Measurements from ENCODE around the gene LCN10.

DNA sequence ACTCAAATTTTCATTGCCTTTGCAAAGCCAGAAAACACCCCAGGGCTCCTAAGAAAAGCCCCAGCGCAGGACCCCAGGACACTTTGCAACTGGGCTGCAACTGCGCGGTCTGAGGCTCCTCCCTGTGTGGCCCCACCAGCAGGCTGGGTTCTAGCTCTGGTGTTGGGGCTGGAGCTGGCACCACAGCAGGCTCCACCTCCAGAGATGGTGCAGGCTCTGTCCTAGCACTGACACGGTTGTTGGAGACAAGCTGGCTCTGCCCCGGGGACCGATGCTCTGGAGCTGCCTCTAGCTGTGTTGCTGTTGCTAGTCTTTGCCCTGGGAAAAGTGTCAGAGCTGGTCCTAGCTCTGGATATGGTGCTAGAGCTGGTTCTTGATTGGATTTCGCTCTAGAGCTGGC is 13.6 kb downstream of the LCN10 start:
- TF ChIP-seq, protein P1, sequence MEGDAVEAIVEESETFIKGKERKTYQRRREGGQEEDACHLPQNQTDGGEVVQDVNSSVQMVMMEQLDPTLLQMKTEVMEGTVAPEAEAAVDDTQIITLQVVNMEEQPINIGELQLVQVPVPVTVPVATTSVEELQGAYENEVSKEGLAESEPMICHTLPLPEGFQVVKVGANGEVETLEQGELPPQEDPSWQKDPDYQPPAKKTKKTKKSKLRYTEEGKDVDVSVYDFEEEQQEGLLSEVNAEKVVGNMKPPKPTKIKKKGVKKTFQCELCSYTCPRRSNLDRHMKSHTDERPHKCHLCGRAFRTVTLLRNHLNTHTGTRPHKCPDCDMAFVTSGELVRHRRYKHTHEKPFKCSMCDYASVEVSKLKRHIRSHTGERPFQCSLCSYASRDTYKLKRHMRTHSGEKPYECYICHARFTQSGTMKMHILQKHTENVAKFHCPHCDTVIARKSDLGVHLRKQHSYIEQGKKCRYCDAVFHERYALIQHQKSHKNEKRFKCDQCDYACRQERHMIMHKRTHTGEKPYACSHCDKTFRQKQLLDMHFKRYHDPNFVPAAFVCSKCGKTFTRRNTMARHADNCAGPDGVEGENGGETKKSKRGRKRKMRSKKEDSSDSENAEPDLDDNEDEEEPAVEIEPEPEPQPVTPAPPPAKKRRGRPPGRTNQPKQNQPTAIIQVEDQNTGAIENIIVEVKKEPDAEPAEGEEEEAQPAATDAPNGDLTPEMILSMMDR (IDR thresholded peaks at IDR 0.05), result no peak
- no peak for TF ChIP-seq EZH2phosphoT487 (IDR thresholded peaks at IDR 0.05)
